ENCODE results near the gene RMND5B.

DNA sequence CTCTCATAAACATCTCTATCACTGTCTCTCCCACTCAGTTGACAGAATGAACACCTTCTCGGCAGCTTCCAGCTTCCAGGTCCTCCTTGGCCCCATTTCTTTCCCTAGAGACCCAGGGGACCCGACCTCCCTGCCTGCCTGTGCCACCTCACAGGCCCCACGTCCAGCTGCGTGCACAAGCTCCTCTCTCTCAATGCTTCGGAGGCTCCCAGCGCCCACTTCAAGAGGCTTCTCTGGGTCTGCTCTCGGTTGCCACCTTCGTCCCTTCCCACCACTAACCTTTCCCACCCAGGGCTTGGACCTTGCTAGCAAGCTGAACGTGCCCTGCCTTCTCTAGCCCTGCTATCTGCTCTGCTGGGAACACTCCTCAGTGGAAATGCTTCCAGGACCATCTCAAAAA, 20.3 kb upstream of the RMND5B start:
- TF ChIP-seq POLR2A (IDR thresholded peaks at IDR 0.05; ENCODE audit: low read length) (no peak), GATA1 (IDR thresholded peaks at IDR 0.05; ENCODE audit: low read depth, low read length) (no peak)

All from erythroblast (primary cell).